Measurements from ENCODE around the gene CDS2.

DNA sequence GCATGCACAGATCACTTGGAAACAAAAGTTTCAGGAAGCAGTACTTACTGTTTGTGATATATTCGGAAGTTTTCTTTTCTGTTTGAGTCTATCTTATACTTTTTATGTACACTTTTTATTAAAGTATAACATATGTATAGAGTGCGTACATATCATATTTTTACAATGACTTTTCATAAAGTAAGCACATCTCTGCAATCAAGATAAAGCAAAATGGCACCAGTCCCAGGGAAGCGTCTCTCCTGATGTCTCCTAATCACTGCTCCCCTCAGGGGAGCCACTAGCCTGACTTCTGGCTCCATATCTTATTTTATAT lies 26.3 kb downstream of the CDS2 start:
- TF ChIP-seq MAZ (IDR thresholded peaks at IDR 0.05; ENCODE audit: borderline replicate concordance, low read depth, low read length): no peak
- no peak for TF ChIP-seq BHLHE40 (IDR thresholded peaks at IDR 0.05; ENCODE audit: low read depth, low read length)
- TF ChIP-seq, protein P1, sequence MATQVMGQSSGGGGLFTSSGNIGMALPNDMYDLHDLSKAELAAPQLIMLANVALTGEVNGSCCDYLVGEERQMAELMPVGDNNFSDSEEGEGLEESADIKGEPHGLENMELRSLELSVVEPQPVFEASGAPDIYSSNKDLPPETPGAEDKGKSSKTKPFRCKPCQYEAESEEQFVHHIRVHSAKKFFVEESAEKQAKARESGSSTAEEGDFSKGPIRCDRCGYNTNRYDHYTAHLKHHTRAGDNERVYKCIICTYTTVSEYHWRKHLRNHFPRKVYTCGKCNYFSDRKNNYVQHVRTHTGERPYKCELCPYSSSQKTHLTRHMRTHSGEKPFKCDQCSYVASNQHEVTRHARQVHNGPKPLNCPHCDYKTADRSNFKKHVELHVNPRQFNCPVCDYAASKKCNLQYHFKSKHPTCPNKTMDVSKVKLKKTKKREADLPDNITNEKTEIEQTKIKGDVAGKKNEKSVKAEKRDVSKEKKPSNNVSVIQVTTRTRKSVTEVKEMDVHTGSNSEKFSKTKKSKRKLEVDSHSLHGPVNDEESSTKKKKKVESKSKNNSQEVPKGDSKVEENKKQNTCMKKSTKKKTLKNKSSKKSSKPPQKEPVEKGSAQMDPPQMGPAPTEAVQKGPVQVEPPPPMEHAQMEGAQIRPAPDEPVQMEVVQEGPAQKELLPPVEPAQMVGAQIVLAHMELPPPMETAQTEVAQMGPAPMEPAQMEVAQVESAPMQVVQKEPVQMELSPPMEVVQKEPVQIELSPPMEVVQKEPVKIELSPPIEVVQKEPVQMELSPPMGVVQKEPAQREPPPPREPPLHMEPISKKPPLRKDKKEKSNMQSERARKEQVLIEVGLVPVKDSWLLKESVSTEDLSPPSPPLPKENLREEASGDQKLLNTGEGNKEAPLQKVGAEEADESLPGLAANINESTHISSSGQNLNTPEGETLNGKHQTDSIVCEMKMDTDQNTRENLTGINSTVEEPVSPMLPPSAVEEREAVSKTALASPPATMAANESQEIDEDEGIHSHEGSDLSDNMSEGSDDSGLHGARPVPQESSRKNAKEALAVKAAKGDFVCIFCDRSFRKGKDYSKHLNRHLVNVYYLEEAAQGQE (IDR thresholded peaks at IDR 0.05): no peak
